CD1c-positive myeloid dendritic cell (primary cell): Measurements from ENCODE around the gene PRLH.
A peak's percentile ranks its signal among the peaks of the same experiment; 100 is the strongest.

ENCODE experiments used
- DNase-seq: peaks from one replicate; pipeline ENCODE4 v3.0.0-alpha.2; 2016; ENCODE audit errors: extremely low spot score

PRLH gene

DNA sequence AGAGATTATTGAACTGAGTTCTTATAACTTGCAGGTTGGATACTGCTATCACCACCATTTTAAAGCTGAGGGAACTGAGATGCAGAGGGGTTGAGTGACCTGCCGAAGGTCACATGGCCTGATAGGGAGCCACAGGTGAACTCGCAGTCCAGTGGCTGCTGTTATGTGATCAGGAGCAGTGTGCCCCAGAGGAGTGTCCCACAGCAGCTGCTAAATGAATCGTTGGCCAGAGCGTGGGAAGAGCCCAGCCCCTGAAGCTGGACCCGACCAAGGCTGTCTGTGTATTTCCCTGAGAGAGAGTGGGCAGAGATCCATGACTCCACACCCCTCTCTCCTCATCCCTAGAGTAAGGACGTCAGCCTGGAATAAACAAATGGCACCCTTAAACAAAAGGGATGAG lies 26.7 kb upstream of the PRLH start:
- no peak for DNase-seq

DNA sequence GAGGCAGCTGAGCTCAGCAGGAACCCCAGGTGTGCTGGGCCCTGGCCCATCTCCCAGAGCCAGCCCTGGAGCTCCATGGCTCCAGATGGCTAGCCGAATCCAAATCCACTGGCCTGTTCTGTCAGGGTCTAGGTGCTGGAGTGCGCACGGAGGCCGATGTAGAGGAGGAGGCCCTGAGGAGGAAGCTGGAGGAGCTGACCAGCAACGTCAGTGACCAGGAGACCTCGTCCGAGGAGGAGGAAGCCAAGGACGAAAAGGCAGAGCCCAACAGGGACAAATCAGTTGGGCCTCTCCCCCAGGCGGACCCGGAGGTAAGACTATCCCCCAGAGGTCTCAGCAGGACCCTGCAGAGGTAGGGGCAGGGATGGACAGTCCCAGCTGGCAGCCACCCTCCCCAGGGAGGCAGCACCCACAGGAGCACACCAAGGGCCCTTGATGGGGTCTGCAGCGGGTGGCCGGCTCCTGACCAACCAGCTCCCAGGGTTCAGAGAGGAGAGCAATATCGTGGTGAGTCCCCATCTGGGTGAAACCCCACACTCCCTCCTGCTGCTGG lies 26.1 kb upstream of the PRLH start:
- no peak for DNase-seq

- DNase-seq = no peak
Observed at GRCh38 chr2:237540823-237541222, 25.6 kb upstream of the PRLH start.

DNA sequence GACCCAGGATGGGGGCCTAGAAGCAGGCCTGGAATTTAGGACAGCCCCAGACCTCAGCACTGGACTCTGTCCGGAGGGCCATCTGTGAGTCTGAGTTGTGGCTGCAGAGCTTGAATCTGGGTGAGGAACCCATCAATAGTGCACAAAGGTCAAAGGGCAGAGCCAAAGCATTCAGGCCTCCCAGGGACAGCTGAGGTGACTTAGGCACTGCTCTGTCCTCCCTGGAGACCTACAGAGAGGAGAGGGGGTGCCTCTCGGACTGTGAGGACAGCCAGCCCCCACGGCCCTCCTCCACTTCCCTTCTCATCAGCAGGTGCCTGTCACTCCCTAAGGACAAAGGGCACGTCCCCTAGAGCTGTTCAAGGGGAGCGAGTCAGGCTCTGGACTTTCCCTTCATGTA lies 25.1 kb upstream of the PRLH start:
- DNase-seq = no peak

GRCh38 chr2:237542001-237542704 lies 24.2 kb upstream of the PRLH start:
- no peak for DNase-seq

DNA sequence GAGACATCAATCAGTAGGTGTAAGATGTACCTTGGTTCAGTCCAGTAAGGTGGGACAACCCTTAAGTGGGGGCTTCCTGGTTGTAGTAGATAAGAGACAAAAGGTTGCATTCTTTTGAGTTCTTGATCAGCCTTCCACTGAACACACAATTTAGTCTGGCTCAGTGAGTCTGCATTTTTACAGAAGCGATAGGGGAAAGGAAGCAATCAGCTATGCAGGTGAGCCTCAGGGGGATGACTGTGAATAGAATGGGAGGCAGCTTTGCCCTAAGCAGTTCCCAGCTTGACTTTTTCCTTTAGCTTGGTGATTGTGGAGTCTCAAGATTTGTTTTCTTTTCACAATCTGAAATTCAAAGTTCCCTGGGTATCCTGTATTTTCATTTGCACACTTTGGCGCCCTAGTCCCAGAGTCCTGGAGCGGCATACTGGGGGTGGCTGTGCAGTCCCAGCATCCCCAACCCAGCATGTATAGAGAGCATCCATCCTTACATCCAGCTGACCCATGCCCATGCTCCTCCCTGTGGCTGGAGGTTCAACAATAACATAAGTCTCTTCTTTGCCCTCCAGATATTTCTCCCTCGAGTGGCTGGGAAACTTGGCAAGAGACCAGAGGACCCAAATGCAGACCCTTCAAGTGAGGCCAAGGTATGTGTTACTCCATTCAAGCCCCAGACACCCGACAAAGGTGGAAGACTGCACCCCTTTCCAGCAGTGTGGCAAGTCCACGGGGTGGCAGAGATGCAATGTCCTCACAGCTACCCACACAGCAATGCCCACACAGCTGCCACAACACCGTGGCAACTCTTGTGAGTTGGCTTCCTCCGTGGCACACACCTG lies 20.1 kb upstream of the PRLH start:
- DNase-seq = no peak

- no peak for DNase-seq
Observed at GRCh38 chr2:237546876-237547395, 19.4 kb upstream of the PRLH start.

DNA sequence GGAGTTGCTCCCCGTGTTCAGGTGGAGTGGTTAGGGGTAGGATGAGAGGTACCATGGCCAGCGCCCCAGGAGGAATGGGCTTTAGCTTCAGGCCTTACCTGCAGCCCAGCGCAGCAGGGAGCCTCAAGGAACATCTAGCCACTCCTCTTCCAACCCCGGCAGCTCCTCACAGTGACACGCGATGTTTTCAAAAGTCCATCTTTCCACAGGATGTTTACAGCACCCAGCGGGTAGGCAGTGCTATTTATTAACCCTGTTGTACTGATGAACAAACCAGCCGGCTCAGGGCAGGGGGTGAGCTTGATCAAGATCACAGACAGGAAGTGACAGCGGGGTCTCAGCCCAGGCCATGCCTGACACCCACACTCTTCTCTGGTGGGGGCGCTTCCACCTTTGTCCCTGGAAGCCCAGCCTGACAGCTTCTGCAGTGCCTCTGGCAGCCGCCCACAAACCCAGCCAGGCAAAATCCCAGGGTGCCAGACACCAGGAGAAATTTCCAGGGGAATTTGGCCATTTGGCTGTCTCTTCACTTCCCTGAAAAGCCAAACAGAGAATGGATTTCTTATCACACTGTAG lies 18.4 kb upstream of the PRLH start:
- no peak for DNase-seq

- DNase-seq = no peak
Observed at GRCh38 chr2:237549216-237549615, 17.2 kb upstream of the PRLH start.

- DNase-seq = no peak
Observed at GRCh38 chr2:237549643-237550415, 16.5 kb upstream of the PRLH start.

DNA sequence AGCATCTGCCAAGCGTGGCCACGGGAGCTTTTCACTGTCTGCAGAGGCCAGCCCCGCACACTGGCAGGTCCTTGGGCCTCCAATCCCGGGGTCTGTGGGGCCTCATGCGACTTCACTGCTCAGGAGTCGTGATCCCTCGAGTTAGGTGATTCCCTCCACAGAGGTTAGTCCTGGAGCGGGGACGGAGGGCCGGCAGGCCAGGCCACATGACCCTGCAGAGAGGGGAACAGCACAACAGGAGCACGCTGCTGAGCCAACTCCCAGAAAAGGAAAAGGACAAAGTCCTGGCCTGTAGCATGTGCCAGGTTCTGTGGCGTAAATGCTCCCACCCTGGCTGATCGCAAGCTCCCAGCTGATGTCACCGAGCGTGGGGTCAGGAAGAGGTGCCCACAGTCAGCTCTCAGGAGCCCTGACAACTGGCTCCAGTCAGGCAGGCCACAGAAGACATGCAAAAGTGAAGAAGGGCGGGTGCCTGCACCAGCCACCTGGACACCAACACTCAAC lies 15.3 kb upstream of the PRLH start:
- no peak for DNase-seq

DNA sequence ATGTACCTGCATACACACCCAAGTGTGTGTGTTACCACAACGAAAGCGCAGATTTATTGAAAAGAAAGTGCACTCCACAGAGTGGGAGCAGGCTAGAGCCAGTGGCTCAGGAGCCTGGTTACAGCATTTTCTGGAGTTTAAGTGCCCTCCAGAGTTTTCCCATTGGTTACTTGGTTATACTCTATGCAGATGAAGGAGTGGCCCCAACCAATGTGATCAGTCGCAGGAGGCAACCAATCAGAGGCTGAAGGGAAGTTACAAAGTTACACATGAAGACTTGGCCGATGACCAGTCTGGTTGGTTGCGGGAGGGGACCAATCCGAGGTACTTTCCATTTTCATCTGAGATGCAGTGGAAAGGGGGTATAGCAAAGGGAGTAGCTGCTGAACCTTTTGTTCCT lies 13.5 kb upstream of the PRLH start:
- DNase-seq = peak; percentile 16

- DNase-seq = no peak
Observed at GRCh38 chr2:237553948-237554347, 12.4 kb upstream of the PRLH start.

DNA sequence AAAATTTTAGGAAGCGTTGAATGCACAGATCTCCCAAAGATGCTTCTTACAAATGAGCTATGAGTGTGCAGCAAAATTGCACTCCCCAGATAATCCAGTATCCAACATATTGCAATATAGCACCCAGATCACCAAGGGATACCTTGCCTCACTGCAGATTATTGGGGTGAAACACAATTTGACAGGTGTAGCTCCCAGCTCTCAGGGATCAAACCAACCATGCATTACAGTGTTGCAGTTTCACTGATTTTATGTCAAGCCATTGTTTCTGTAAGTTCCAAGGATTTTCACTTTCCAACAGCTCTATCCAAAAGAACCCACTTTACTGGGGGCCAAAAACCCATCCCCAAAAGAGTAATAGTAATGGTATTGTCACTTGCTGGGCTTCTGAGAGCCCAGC lies 10.8 kb upstream of the PRLH start:
- no peak for DNase-seq

DNA sequence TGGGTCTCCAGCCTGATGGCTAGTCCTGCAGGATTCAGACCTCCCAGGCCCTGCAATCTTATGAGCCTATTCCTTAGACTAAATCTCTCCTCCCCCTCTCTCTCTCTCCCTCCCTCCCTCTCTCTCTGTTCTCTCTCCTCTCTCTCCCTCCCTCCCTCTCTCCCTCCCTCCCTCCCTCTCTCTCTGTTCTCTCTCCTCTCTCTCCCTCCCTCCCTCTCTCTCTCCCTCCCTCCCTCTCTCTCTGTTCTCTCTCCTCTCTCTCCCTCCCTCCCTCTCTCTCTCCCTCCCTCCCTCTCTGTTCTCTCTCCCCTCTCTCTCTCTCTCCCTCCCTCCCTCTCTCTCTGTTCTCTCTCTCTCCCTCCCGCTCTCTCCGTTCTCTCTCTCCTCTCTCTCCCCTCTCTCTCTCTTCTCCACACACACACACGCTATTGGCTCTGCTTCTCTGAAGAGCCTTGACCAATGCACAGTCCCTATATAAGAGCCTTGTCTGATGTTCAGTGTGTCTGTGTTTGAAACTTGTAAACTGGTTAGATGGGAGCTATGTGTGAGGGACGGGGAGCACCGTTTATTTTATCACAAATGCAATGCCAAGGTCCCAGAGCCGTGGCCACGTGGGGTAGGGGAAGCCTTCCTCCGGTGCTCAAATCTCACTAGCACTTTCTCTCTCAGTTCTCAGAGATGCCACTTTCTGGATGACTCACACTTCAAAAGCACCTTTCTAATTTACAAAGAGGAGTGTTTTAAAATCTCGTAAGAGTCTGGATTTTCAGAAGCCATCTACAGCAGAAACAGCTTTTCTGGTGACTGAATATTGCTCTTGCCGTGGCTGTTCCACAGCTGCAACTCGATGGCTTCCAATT lies 9.4 kb upstream of the PRLH start:
- no peak for DNase-seq

GRCh38 chr2:237557633-237558015 lies 8.8 kb upstream of the PRLH start:
- DNase-seq = no peak

- no peak for DNase-seq
Observed at GRCh38 chr2:237558961-237559641, 7.3 kb upstream of the PRLH start.

DNA sequence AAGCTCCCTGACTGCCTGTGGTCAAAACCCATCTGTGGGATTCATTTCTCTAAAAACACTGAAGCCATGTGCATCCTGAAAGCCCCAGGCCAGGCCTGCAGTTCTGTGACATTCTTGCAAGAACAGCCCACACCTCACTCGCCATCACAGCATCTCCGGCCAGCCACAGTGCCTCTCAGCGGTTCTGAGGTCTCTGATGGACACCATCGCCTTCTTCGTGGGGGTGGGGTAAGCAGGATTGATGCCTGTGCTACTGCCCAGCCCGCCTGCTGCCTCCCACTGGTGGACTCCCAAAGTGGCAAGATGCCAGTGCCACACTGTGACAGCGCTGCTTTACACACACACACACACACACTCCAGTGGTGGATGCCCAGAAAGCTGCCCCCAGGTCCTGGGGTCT lies 5.2 kb upstream of the PRLH start:
- DNase-seq = no peak

GRCh38 chr2:237563816-237564215 lies 2.6 kb upstream of the PRLH start:
- no peak for DNase-seq

- DNase-seq = no peak
Observed at GRCh38 chr2:237564526-237565131, 1.7 kb upstream of the PRLH start.
